Measurements from ENCODE around the gene NAA80.

The NAA80 gene

DNA sequence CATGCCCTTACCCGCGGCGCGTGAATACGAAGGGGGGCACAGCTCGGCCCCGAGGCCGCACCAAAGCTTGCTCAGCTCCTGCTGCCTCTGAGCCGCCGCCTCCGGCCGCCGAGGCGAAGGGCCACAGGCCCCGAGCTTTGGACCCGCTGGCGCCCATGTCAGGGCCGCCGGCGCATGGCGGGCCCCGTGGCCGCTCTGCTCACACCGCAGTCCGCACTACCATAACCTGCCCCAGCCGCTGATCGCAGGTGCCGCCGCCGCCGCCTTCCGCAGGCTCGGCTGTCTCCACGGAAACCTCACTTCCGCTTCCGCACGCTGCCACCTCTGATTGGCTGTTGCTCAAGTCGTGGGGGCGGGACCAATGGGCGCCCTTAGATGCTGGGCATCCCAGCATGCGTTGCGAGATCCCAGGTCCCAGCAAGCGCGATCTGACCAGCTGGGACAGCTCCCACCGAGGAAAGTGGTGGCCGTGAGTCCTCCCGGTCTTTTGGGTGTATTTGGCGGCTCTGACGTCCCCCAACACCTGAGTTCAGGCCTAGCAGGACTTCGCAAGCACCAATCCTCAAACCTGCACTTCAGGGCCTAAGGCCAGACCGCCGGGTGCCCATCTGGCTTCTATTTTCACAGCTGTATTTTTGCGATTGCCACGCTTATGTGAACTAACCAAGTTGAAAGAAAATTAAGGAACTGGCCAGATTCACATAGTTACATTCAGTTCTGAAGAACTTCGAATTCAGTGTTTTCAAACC is 28.9 kb upstream of the NAA80 start, which contains the start of gene TUSC2:
Gene TUSC2 (minus strand): TSS at position 281 of the 749 bp plus-strand sequence. CDS start 124 bp downstream, at position 157.
- DNase-seq (ENCODE audit: low spot score) = peak; percentile 99

DNA sequence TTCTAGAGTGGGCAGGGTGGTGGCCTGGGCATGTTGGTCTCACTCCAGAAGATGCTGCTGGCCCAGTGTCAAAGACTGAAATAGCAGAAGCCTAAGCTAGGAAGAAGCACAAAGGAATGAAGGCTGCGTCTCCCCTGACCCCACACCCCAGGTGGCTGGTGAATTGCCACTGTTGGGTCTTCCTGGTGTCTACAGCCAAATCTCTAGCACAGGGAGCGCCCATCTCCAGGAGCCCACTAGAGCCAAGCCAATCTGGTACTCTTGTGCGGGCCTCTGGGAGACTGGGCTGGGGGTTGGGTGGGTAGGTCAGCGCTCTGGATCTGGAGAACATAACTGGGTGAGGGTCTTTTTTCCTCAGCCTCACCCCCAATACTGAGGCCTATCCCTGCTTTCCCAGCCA is 27.9 kb upstream of the NAA80 start:
- no peak for DNase-seq (ENCODE audit: low spot score)

DNA sequence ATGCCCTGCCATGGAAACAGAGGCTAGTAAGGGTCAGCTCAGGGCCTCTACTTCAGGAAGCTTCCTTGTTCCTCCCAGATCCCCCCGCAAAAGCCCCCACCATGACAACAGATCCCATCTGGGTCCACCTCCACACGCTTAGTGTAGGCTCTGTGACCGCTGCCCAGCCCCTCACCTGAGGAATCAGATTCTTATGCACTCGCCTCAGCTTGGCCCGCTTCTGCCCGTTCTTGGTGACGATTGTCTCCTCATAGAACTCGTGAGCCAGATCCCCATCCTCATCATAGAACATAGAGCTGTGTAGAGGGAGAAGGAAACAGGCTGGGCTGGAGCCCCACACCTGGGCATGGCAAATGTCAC is 27.0 kb upstream of the NAA80 start:
- no peak for DNase-seq (ENCODE audit: low spot score)

DNA sequence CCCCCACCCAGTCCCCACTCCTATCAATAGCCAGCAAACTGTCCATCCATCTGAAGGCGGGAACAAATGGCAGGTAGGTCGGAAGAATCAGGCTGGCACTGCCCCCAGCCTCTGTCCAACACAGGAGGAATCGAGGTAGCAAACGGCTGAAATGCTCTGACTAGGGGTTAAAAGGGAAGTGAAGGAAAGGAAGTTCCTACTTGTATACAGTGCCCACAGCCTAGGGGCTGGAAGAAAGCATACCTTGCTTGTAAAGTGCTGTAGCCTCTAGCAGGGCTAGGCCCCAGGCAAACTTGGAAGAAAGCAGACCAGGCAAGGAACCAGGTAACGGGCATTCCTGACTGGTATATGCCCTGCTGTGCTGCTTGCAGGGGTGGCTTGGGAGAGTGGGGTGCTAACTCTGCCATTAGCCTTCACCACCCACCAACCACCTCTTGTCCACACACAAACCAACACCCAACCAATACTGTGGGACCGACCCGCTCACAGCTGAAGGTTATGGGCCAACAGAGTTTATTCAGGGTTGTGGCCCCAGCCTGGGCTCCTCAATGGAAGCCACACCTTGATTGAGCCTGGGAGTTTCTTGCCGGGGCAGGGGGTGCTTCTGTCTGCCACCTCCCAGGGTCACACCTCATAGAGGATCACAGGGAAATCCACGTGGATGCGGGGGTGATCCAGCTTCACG is 26.4 kb upstream of the NAA80 start:
- DNase-seq (ENCODE audit: low spot score) = no peak

DNA sequence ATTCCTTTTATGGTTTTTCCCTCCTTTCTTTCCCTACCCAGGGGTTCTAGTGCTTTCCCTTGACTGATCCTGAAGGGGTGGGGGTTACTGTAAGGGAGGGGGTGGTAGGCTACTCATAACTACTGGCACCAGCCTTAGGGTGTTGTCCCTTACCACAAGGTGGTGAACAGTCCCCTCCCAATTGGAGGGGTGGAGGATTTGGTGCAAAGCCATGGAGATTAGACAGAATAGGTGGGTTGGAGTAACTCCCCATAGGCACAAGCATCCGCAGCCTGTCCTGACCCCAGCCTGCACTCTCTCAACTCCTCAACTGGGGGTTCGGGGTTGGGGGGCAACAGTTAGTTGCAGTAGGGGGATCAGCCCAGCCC is 25.9 kb upstream of the NAA80 start:
- DNase-seq (ENCODE audit: low spot score) = peak; percentile 53

DNA sequence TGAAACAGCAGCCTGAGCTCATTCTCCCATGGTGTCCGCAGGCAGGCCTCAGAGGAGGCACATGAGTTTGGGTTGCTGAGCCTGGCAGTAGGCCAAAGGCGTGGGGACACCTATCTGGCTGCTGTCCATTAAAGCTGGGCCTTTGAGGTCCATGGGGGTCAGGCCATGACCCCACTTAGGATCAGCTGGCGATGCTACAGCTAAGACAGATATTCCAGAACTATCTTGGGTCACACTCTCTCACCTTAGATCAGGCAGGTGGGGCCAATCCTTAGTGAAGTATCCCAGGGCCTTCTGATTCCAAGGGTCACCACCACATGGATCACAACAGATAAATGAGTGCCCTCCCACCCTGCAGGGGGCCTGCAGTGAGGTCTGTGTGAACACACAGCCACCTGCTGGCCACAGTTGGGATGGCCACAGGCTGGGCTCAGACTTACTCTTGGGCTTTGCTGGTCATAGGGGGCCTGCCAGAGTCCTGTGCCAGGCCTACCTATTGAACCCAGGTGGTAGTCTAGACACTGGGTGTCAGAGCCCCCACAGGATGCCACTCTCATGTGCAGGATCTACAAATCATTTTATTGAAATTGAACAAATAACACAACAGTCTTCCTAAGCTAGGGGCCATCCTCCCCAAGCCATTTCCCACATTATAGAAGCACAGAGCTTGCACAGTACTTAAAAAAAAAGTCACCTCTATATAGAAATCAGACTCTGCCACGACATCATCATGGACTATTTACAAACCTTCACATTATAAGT is 25.3 kb upstream of the NAA80 start:
- DNase-seq (ENCODE audit: low spot score) = peak; percentile 80

DNA sequence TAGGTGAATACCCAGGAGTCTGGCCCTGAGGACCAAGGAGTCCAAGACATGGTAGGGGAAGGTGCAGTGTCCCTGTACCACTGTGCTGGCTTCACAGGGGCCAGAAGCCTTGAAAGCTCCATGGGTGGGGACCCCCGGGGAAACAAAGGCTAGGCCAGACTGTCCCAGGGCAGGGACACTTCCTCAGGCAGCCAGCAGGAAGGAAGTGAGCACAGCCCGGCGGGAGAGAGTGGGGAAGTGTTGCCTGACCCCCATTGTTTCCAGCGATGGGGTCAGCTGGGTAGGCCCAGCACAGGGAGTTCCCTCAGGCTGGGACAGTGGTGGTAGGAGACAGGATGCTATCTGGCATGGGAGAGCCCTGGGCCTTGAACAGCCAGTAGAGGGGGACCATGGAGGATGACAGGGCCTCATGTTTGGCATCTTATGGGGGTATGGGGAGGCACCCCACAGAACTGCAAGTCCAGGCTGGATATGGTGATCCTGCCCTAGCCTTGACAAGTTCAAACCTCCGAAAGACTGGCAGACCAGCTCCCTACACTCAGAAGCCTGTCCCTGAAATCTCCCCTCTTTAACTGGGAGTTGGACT is 24.5 kb upstream of the NAA80 start:
- no peak for DNase-seq (ENCODE audit: low spot score)

DNA sequence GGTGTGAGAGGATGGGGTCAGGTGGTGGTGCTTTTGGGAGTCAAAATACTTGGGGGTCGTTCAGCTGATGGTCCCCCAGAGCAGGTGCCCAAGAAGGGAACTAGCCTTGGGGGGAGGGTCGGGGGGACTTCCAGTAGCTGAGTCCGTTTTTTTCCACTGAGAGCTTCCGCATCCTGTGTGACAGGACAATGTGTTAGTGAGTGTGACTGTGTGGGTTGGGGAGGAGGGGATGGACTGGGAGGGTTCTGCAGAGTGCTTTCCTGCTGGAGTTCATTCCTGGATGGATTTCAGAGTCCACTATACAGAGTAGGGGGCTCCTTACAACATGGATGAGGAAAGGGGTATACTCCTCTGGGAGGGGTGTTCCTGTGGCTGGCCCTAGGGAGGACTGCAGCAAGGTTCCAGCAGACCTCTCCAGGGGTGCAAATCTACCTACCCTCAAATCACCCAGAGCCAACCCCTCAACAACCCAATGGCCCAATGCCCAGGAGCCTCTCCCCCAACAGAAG is 23.9 kb upstream of the NAA80 start:
- no peak for DNase-seq (ENCODE audit: low spot score)

DNA sequence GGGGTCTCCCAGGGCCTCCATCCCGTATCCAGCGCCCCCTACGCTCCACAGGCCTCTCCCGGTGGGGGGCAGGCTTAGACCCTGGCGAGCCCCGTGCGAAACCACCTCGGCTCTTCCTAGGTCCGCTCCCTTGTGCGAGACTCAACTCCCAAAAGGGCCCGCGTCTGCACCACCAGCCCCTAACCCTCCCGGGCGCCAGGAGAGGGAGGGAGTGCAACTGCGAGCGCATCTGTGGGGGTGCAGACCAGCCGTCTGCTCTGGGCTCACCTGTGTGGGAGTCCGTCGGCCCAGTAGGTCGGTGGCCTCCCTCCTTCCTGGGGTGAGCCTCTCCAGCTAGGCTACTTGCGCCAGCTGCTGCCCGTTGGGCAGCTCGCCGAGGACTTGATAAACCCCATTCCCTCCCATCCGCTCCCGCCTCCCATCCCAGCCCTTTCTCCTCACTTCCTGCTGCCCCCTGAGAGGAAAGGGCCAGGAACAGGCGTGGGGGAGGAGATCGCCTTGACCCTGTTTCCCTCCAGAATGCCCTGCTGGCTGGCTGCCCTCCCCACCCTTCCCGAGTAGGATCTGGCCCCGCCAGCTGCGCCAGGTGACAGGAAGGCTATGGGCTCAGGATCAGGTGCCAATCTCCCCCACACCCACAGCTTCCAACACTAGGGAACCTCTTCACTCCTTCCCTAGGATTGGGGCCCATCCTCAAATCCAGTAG is 23.3 kb upstream of the NAA80 start, which contains the start of gene HYAL2:
Gene HYAL2 (minus strand): TSS at position 360 of the 706 bp plus-strand sequence. CDS start 2,256 bp downstream, outside the sequence.
- no peak for DNase-seq (ENCODE audit: low spot score)

DNA sequence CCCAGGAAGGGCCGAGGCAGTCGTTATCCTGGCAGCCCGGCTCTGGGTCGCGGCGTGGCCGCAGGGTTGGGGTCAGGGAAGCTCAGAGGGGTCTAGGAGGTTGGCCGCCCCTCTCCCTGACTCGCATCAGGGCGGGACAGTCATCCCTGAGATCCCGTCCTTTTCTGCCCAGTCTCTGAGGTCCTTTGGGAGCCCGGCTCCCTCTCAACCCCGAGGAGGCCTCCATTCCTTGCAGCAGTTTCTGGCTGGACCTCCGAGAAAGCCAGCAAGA is 22.8 kb upstream of the NAA80 start:
- no peak for DNase-seq (ENCODE audit: low spot score)

DNA sequence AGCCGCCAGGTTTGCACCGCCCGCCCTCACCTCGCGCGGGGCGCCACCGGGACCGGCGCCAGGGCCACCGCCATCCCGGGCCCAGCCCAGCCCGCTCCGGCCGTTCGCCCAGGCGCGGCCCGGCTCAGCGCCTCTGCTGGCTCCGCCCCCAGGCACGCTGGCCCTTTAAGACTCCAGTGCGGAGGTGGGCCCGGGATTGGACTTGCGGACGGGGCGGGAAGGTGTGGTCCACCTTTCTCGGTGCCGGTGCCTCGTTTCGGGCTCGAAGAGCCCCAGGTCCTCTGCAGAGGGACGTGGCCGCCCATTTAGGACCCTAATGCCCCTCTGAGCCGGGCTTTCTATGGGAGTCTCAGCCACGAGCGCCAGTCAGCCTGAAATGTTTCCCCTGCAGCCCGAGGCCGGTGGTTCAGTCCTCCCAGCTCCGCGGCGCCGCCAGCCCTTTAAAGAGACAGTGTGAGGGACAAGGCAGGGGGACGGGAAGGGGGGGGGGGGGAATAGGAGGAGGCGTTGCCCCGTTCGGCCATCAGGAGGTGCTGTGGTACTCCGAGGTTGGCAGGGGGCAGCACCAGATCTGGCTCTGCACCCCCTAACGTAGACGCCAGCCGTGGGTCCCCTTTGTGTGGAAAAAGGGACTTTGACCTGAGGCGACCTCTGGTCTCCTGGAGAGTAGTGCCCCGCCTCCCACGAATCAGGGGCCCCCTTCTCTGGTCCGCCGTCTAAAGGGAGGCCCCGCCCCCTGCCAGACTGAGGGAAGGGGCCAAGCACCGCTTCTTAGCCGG is 22.3 kb upstream of the NAA80 start:
- peak; percentile 91 for DNase-seq (ENCODE audit: low spot score)

DNA sequence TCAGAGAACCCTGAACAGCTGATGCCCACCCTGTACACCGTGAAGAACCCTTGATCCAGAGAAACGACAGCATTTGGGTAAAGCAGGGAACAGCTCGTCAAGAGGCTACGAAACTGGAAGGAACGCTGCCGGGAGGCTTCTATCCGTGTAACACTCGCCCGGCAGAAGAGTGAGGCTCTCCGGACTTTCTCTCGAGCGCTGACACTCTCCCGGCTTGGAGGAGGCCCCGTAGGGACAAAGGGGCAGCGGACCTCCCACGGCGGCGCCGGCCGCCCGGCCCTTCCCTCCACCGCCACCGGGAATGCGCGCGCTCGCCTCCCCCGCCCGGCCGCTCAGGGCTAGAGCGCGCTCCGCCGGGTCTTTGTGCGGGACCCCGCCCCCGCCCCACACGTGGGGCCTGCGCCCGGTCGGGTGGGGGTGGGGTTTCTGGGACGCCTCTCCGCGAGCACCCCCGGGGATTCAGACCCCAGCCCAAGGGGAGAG is 21.7 kb upstream of the NAA80 start:
- DNase-seq (ENCODE audit: low spot score) = no peak

DNA sequence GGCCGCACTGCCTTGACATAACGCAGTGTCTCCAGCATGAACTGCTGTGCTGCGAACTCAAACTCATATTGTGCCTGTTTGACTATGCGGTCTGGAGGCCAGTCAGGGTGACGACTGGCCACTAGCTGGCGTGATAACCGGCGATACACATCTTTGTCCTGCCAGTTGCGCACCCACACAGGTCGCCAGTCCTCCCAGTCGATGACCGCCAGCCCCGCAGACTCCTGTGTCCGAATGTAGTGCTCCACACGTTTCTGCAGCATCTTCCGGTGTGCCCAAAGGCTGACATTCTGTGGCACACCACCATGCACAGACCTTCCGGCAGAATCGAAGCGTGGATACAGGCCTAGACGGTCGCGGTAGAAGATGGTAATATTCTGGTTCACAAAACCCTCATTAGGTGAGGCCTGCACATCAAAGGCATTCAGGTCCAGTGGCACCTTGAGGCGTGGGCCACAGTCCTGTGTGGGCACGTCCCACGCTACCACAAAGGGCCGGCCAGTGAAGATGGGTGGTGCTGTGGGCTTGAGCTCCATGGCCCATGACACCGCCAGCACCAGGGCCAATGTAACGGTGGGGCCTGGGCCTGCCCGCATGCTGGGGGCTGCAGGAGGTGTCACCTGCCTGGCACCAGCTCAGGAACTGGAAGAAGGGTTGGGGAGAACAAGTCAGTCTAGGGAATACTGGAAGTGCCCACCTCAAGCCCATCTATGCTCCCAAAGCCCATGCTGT is 20.9 kb upstream of the NAA80 start:
- DNase-seq (ENCODE audit: low spot score) = no peak

DNA sequence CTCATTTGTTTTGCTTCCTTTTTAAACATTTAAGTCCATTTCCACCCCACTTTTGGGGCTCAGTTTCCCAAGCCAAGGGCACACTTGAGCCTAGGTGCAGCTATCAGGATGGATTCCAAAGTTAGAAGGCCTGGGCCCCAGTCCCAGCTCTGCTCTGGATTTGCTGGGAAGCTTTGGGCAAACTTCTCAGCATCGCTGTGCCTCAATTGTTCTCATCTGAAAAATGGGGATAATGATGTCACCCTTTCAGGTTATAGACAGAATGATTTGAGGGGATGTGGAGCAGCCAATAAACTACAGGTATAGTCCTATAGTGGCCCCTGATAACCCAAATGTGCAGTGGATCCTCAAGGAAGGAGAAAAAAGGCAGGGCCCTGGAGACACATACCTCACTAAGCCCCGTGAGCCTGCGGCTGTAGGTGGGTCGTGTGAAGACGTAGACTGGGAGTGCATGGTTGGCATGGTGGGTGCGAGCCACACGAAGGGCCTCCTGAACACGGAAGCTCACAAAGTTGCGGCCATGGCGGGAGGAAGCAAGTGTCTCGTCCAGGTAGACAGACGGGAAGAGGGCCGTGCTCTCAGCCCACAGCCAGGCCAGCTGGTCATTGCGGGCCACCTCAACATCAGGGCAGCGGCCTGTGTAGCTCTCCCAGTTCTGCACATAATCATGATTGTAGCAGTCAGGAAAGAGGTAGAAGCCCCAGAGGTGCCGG is 20.1 kb upstream of the NAA80 start:
- no peak for DNase-seq (ENCODE audit: low spot score)

DNA sequence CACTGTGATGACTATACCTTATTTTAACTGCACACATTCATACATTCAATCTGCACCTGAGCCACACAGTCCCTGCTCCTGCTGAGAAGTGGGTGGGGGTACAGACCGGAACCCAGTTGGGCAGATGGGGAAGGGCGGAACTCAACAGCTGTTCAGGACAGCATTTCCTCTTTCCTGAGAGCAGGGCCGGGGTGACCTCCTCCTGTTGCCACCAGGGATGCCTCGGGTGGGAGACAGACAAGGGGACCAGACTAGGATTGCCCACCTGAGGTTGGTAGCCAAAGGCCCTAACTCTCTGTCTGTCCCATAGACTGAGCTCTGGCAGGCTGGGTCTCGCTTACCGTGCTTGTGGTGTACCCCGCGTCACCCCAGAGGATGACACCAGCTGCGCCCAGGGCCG is 19.4 kb upstream of the NAA80 start:
- no peak for DNase-seq (ENCODE audit: low spot score)

DNA sequence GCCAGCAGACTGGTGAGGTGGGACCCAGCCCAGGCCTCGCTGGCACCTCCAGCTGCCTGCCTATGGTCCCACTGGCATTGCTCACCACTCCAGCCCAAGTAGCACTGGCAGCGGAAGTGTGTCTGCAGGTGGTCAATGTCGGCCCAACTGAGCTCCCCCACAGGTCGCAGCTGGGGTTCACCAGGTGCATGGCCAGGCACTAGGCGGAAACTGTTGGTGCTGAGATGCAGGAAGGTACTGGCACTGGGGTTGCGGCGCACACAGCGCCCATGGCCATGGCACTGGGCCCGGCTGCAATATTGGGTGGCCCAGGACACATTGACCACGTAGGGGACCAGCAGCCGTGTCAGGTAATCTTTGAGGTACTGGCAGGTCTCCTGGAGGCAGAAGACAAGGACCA is 19.0 kb upstream of the NAA80 start:
- no peak for DNase-seq (ENCODE audit: low spot score)

DNA sequence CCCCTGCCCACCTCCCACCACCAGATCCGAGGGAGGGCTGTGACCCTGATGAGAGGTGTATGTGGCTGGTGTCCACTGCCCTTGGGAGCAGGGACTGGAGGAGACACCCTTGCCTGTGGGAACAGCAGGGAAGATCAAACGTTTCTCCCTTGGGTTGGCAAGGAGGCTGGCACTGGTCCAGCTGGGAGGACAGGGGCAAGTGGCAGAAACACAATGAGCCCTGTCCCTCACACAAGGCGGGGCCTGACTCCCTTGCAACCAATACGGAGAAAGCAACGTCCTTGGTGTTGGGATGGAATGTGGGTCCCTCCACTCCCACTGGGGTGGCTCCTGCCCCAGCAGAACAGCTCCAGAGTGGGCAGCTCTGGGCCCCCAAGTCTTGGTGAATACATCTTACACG is 18.1 kb upstream of the NAA80 start:
- no peak for DNase-seq (ENCODE audit: low spot score)

DNA sequence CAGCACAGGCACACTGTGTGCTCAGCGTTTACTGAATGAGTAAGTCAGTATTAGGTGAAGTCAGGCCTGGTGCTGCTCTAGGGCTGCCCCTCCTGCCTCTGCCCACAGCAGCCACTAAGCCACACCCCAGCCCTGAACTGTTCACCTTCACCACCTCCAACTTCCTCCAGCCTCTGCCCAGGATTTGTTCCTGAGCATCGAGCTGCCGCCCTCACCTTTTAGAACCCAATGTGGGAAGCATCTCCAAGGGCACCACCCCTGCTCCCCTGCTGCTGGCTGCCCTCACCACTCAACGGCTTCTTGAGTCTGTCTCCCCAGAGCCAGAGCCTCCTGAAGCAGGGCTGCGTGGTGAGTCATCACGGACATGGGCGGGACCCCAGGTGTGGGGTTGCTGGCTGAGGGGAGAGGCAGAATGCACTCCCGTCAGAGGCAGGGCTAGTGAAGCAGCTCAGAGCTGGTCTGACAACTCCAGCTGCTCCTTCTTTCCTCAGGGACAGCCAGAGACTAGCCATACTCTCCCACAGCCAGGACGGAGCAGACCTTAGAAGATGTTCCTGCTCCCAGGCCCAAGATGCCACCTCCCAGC is 17.5 kb upstream of the NAA80 start:
- DNase-seq (ENCODE audit: low spot score) = no peak

DNA sequence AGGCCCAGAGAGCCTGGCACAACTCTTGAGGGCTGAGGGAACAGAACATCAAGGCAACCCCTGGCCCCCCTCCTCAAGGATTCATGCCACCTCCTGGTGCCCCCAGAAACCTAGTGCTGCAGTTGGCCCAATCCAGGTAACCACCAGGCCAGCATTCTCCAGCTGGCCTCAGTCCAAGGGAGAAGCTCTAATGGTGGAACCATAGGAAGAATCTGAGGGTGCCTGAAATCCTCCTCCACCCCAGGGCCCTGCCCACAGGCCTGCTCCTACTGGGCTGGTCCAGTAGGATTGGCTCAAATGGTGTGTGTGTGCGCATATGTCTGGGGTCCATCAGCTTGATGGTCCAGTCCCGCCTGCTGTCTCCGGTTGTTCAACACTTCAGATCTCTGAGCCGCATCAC is 15.6 kb upstream of the NAA80 start:
- DNase-seq (ENCODE audit: low spot score) = no peak

All from hematopoietic multipotent progenitor cell treated with erythropoietin and hydrocortisone succinate and interleukin-3 and kit ligand, for 17 days (in vitro differentiated cells).